Right hindlimb (tissue), 1 donor: Measurements from ENCODE around the gene SLC47A1.
"Not testable (repeated sequence)": the region's sequence is repeated elsewhere in the genome, so short reads cannot be mapped to it uniquely, and the experiment has no call there.

Source experiments
- DNase-seq: peaks from one replicate; pipeline ENCODE4 v3.0.0-alpha.2; 2018

SLC47A1 gene

DNA sequence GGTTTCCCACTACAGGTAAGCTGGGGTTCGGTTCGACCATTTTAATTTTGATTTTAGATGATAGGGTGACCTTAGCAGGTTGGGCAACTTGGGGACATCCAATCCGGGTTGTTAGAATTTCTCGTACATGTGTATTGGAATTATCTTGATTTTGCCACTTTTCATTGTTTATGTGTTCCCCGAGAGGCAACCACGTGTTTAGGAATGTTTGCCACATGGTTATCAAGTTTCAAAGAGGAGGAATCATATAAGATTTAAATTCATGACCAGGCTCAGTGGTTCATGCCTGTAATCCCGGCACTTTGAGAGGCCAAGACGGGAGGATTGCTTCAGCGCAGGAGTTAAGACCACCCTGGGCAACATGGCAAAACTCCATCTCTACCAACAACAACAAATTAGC, 10.0 kb upstream of the SLC47A1 start:
- DNase-seq = no peak

DNA sequence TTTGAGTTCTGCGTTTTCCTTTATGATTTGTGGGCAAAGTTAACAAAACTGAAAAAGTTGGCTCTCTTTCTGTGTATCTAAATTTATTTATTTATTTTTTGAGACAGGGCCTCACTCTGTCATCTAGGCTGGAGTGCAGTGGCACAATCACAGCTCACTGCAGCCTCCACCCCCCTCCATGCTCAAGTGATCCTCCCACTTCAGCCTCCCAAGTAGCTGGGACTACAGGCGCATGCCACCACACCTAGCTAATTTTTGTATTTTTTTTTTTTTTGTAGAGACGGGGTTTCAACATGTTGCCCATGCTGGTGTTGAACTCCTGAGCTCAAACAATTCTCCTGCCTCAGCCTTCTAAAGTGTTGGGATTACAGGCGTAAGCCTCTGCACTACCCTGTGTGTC, 6.7 kb upstream of the SLC47A1 start:
- DNase-seq = not testable (repeated sequence)

DNA sequence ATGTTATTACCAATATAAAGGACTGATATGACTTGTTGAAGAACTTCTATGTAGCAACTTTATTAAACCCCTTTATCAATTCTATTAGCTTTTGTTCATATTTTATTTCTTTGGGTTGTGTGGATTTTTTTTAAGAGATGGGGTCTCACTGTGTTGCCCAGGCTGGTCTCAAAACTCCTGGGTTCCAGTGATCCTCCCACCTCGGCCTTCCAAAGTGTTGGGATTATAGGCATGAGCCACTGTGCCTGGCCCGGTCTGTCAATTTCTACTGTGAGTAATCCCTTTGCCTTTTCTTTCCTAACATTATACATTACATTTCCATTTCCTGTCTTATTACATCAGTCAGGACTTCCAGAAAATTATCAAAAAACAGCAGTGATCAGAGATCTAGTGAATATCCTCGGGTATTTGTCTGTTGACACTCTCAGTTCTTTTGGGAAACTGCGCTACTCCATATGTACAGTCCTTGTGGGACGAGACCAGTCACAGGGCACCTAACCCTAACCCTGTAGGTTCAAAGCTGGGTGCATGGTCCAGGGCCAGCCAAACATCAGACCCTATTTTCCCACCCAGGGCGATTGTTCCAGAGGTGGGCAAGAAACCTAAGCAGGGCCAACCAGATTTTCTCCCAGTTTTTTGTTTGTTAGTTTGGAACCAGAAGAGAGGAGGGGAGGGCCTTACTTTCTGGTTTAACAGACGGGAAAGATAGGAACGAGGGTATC, 1.7 kb upstream of the SLC47A1 start:
- no peak for DNase-seq

DNA sequence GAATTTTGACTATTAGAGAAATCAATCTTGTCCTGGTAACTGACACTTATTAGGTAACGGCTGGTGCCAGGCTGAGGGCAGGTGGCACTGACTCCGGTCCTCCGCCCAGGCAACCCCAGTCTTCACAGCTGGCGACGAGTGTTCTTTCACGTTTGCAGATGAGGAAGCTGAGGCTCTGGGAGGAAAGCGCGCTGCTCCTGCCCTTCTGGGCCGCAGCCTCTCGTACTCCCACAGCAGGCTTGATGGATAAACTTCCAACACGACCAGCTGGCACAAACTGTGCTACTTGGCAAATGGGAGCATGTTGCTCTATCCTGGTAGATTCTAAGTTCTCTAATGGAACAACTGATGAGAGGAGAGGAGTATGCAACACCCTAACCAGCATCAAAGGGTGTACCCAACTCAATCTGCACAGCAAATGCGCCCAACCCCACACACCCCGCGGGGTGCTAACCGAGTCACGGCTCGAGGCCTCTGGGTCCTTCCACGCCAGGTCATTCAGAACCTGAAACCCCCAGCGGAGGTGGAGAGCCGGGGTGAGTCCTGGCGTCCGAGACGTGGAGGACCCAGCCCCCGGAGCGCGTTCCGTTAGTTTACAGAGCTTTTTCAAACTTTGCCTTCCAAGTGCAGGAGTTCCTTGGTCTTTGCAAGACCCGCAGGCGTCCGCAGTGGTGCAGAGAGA, 477 bp upstream of the SLC47A1 start:
- DNase-seq = no peak

DNA sequence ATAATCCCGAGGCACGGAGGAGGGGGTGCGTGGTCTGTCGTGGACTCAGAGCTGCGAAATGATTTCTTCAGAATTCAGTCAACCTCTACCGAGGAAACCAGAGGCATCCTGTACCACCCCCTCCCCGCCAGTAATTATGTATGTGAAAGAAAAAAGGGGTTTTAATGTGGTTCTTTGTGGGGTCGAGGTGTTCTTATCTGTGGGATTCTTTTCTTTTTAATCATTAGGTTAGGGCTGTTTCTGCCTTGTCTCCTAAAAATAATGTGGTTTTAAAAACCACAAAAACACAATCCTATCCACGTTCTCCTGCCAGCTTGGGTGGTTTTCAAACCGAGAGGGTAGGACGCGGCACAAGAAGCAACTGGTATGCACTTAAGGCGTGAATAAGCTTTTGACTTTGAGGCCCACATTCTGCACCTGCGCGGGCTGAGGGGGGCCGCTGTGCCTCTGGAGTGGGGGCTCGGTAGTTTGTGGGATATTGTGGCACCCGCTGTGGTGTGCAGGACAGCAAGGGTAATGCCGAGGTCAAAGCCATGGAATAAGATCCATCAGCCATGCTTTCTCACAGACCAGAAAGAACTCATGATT, 1.0 kb downstream of the SLC47A1 start:
- no peak for DNase-seq

DNA sequence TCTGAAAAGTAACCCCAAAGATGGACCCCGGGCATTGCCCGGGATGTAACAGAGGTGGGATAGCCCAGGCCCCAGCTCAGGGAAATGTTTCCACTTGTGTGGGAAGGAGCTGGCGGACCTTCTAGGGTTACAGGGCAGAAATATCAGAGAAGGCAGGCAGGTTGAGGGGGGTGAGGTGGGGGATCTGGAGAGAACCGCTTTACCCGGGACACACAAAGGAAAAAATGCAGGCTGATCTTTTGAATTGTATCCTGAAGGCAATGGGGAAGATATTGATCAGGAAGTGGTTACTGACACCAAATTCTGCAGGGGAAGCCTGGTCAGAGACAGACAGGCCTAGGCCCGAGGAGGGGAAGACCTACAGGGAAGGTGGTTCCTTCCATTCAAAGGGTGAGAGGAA, 3.5 kb downstream of the SLC47A1 start:
- no peak for DNase-seq

DNA sequence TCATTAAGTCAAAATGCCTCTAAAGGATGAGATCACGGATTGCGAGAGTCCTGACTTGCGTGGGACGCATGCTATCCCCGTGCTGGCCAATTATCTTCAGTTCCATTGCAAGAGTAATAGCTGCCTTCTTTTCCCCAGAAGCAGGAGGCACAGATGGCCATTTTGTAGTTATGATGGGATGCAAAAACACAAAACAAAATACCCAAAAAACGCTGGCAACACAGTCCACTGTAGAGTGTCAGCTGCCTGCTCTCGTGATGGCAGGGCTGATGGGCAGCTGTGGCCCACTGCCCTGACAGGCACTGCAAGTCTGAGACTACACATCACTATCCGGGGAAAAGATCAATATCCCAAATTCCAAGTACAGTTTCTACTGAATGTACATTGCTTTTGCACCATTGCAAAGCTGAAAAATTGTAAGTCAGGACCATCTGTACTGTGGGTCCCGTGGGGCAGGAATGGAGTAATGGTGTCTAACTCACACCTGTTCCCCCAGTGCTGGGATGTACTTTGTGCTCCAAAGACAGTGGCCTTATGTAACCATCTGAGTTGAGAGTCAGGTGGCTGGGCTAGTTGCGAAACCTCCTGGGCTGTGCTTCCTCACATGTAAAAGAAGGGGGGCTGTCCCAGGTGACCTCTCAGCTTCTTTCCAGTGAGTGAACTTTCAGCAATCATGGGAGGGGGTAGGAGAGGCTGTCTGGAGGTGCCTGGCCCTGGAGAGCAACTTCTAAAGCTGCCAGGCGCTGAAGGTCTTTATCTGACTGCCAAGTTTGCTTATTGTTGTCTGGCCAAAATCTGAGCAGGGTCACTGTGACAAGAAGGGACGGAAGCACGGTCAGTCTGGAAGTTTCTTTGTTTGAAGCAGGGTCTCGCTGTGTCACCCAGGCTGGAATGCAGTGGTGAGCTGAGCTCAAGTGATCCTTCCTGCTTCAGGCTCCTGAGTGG, 4.7 kb downstream of the SLC47A1 start:
- DNase-seq = peak; percentile 49

DNA sequence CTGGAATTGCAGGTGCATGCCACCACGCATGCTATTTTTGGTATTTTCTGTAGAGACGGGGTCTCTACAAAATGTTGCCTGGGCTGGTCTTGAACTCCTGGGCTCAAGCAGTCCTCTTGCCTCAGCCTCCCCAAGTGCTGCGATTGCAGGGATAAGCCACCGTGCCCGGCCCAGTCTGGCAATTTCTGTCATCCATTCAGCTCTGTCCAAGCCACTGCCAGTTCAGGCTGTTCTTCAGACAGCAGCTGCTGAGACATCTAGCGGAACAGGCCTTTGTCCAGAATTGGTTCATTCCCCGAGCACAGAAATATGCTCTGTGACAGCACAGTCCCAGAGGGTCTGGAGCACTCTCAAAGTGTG, 5.4 kb downstream of the SLC47A1 start:
- DNase-seq = peak; percentile 53

DNA sequence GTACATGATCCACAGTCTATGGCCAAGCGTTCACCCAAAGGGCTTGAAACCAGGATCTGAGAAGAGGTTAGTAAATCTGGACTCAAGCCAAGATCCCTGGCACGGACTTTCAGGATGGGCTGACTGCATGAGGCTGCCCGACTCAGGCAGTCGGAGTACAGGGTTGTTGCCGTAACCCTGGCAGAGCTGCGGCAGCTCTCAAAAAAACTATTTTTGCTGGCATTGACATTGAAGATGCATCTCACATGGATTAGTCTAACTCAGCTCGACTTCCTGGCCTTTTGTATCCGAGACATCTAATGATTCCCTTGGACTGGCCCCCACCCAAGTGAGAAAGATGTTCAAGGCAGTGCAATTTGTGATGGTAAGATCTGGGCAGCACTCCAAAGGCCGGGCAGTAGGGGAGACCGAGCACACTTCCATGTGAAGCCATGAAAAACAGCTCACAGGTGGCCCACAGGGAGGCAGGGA, 6.2 kb downstream of the SLC47A1 start:
- DNase-seq = peak; percentile 46

DNA sequence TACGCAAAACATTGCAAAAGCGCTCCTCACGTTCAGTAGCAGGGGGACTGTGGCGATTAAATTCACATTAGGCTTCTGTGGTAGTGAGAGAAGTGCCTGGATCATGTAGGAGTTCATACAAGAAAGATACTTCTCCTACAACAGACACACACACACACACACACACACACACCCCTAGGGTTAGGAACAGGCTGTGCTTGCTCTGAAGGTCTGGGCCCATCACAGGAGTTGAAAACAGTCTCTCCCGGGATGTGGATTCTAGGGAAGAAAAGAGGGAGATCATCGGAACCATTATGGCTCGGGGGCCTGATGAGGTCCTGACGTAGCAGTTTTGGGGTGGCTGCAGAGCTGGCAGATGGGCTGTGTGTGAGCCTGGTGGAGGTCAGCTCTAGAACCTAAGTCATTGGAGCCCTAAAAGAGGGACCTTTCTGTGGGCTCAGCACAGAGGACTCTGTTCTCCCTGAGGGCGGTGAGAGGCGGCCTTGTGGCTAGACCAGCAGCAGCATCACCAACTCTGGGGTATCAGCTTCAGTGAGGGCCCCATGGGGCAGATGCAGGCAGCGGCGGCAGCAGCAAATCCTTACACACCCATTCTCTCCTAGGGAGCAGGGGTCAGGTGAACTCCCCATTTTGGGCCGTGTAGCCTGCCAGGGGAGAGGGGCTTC, 7.2 kb downstream of the SLC47A1 start:
- no peak for DNase-seq

DNA sequence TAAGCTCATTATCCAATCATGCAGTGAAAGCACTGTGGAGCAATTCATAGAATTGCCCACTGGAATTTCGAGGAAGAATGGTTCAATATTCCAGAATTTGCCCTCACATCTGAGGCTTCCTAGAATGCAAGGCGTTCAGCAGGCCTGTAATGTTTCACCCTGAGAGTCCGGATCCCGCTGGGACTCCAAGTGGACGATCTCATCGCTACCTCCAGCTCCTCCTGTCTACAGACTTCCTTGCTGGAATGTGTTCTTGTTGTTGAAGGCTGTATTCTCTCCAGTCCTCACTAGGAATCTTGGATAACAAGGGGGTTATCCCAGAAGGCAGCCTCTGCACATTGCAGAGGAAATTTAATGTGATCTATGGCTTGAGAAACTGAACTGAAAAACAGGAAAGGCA, 7.8 kb downstream of the SLC47A1 start:
- no peak for DNase-seq

DNA sequence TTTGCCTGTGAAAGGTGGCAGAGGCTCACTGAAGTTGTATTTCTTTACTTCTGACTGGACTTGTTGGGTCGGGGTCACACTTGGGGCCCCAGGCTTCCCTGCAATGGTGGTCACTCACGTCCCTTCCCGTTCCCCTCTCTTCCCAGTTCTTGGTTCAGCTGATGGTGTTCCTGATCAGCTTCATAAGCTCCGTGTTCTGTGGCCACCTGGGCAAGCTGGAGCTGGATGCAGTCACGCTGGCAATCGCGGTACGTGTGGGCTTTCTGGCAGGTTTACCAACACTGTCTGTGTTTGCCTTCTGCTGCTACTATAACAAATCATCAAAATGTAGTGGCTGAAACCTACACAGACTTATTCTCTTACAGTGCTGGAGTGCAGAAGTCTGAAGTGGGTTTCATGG, 8.6 kb downstream of the SLC47A1 start:
- DNase-seq = no peak

DNA sequence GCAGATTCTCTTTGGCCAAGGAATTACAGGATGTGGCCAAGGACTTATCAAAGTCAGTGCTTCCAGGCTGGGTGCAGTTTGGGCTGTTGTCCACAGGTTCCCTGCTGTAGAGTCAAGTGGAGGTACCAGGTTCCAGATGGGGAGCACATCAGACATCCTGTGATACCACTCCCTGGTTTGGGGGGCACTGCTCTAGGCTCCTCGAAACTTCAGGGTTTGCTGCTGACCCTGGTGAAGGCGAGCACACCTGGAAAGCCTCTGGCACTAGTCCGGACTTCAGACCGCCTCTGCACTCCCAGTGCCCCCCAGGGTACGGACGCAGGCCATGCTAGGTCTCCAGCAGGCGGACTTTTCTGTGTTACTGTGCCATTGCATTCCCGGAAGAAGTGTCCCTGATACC, 10.7 kb downstream of the SLC47A1 start:
- DNase-seq = no peak

DNA sequence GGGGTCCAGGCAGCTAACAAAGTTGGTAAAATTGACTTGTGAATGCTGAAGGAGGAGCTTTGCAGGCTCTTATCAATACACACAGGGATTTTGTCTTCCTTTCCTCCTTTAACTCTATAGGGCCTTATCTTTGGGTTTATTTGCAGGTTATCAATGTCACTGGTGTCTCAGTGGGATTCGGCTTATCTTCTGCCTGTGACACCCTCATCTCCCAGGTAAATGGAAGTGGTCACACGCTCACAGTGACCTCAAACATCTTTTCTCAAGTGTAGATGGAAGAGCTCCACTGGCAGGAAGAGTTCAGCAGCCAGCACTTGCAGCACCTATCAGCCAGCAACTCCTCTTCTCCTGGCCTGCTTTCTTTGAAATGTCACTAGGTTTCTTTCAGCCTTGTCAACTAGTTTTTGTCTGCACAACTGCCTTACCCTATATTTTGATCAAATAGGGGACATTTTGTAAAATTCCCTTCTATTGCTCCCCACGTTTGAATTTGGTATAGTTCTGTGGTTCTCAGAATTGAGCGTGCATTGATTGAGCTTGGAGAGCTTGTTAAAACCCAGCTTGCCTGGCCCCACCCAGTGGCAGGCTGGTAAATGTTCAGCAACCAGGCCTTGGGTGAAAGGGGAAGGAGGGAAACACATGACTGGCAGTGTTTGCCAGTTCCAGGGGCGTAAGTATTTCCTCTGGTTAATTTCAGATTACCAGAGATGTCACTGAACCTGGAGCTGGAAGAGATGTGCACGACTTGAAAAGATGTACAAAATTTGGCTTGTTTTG, 12.8 kb downstream of the SLC47A1 start:
- DNase-seq = no peak

DNA sequence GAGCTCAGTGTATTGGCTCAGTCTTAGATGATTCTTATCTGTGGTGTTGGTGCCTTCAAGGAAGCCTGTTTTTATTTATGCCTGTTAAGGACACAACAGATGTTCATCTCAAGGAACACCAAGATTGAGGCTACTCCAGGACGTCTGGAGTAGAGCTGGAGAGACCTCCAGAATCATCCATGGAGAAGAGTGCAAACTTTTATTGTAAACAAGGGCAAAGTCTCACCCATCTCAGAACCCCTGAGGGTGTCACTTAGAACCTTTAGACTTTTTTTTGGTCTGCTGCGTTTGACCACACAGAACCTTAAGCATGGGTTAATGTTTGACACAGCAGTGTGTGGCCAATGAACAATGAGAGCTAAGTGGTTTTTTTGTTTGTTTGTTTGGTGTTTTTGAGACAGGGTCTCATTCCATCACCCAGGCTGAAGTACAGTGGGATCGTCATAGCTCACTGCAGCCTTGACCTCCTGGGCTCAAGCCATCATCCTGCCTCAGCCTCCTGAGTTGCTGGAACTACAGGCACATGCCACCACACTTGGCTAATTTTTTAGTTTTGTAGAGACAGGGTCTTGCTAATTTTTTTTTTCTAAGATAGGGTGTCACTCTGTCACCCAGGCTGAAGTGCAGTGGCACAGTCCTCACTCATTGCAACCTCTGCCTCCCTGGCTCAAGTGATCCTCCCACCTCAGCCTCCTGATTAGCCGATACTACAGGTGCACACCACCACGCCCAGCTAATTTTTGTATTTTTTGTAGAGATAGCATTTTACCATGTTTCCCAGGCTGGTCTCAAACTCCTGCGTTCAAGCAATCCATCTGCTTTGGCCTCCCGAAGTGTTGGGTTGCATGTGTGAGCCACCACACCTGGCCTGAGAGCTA, 16.3 kb downstream of the SLC47A1 start:
- DNase-seq = no peak

DNA sequence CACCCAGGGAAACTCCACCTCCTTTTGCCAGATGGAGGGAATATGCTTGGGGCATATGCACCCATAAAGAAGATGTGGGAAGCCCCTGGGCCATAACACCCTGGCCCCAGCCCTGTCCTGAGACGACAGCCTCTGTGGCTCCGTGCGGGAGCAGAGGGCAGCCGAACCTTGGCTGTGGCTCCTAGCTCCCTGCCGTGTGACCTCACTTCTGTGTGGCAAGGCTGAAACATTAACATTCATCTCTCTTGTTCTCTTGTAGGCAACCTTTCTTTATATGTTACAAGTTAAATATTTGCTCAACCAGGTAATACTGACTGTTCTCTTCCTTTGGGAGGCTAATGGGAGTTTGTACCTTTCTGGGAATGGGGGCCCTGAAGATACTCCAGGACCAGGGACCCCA, 17.5 kb downstream of the SLC47A1 start:
- no peak for DNase-seq

DNA sequence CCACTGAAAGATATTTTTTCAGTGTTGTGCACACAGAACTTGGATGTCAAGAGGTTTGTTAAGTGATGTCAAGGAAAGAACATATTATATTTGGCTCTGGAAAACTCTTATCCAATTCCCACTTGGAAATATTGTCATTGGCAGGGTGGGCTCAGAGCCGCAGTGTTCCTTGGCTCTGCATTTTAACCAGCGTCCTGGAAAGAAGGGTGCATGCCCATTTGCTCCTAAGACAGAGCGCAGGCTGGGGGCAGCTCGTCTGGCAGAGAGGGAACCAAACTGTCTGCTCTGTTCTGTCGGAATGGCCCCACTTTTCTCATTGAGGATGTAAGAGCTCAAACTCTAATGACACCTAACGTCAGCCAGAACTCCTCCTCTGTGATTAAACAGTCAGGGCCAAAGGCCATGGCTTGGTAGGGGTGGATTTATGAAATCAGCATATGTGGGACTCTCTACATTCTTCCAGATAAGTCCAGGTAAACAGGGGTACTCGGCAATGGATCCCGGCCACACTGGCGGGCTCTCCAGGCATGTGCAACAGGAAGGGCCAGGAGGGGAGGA, 18.0 kb downstream of the SLC47A1 start:
- no peak for DNase-seq

DNA sequence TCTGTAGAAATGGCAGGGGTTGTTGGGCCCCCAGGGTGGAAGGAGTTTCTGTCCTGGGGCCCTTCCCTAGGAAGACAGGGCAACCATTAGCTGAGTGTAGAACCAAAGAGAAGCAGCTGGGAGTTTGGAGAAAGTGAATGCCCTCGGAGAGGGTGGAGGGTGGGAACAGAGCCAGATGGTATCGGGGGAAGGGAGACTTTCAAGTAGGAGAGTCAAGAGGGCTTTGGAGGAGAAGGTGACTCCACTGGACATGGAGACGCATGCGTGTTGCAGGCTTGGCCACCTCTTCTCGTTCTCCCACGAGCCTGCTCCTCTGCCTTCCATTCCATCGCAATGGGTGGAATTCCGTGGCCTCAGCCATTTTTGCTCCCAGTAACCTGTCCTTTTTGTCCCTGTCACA, 19.4 kb downstream of the SLC47A1 start:
- no peak for DNase-seq

DNA sequence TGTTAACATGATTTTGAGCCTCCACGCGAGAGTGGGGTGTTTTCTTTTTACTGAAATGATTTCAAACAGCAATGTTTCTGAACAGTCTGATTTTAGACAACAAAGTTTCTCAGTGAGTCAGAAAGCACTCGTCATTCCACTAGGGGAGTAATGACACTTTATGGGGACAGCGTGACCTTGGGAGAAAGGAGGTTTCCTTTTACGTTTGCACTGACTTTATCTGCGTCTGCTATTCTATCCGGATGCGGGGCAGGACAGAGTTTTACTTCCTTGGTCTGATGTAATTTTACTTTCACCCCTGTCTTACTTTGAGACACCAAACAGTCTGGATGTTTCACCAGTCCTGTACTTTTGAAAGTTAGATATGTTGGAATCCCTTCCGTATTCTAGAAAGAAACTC, 20.7 kb downstream of the SLC47A1 start:
- DNase-seq = no peak

DNA sequence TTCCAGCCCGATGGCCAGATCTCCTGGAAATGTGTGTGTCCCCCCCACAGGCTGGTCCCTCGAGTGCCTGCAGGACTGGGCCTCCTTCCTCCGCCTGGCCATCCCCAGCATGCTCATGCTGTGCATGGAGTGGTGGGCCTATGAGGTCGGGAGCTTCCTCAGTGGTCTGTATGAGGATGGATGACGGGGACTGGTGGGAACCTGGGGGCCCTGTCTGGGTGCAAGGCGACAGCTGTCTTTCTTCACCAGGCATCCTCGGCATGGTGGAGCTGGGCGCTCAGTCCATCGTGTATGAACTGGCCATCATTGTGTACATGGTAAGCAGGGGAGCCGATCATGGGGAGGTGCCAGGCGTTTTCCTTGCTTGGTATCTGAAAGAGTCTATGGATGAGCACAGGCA, 22.1 kb downstream of the SLC47A1 start:
- no peak for DNase-seq
